ENCODE results near the gene ZNF343. TPM values are rescaled to one million over a fixed set of nuclear protein-coding genes. Genes with fewer than 3 reads are reported as not detected.
"Not testable (repeated sequence)": the region's sequence is repeated elsewhere in the genome, so short reads cannot be mapped to it uniquely, and the experiment has no call there.

The ZNF343 gene
- total RNA-seq, 1 donor from 2014 or later = 12.3 TPM

GRCh38 chr20:2521369-2522305, 12.9 kb upstream of the ZNF343 start:
- DNase-seq (ENCODE audit: low spot score) = peak; percentile 42

DNA sequence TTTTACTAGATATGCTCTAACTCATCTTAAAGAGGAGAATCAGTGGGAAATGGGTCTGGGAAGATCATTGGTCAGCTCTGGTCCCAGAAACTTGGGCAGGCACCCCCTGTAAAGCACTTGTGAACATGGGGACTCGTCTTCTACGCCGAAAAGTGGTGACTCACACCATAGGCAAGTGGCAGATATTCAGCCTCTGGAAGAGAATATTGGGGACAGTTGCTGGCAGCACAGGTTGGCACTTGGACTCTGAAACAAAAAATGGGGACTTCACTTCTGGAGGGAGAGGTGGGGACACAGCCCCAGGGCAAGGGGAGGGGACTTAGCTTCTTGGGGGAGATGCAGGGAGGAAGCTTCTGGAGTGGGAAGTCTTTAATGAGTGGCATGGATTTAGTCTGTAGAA, 11.9 kb upstream of the ZNF343 start:
- DNase-seq (ENCODE audit: low spot score) = no peak

DNA sequence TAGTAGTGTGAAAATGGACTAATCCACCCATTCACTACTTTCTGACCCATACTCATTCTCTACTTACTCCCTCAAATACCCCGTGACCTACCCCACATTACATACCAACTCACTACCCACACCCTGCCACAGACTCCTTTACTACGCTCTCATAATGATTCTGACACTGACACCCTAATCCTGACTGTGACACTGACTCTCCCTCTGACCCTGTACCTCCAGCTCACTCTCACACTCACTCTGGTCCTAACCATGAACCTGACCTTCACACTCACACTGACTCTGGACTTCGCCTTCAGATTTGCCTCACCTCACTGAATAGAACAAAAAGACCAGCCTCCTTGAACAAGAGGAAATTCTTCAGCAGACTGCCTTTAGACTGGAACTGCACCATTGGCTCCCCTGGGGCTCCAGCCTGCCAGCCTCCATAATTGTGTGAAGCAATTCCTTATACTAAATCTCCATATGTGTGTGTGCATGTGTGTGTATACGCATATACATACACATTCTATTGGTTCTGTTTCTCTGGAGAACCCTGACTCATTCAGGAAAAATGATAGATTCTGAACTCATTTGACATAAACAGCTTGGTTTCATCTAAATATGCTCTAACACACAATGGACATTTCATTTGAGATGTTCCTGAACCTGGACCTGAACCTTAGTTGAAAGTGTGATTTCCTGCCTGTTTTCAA, 10.5 kb upstream of the ZNF343 start:
- no peak for DNase-seq (ENCODE audit: low spot score)

GRCh38 chr20:2518558-2518957, 9.8 kb upstream of the ZNF343 start:
- DNase-seq (ENCODE audit: low spot score) = no peak

DNA sequence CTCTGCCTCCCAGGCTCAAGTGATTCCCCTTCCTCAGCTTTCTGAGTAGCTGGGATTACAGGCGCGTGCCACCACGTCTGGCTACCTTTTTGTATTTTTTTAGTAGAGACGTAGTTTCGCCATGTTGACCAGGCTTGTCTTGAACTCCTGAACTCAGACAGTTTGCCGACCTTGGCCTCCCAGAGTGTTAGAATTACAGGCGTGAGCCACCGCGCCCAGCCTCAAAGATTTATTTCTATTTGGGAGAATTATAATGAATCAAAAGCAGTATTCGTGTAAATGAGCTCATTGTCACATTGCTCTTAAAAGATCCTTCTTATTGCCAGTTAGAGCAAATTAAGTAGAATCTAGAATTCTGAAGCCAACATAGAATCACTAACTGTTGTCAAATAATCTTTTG, 9.4 kb upstream of the ZNF343 start:
- DNase-seq (ENCODE audit: low spot score) = no peak

- no peak for DNase-seq (ENCODE audit: low spot score)
These were observed 7.7 kb upstream of the ZNF343 start for GRCh38 chr20:2516399-2516798.

GRCh38 chr20:2515203-2515602, 6.5 kb upstream of the ZNF343 start:
- DNase-seq (ENCODE audit: low spot score) = no peak

GRCh38 chr20:2509794-2510193, 1.1 kb upstream of the ZNF343 start:
- no peak for DNase-seq (ENCODE audit: low spot score)

- DNase-seq (ENCODE audit: low spot score) = no peak
These were observed 710 bp upstream of the ZNF343 start for GRCh38 chr20:2509468-2509781.

GRCh38 chr20:2507875-2508630, 662 bp downstream of the ZNF343 start:
- no peak for DNase-seq (ENCODE audit: low spot score)

DNA sequence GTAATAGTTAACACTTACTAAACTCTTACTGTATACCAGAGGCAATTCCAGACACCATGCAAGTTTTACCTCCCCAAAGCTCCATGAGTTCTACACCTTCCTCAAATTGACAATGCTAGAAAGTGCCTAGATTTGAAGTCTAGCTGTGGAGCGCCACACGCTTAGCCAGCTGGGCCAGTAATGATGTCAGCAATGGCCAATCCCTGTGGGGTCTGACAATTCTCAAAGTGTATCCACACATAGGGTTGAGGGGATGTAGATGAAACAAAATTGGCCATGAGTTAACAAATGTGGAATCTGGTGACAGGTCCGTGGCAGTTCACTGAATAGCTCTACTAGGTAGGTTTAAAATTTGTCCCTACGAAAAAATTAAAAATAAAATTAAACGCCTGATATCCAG, 1.3 kb downstream of the ZNF343 start:
- no peak for DNase-seq (ENCODE audit: low spot score)

GRCh38 chr20:2506426-2506825, 2.3 kb downstream of the ZNF343 start:
- not testable (repeated sequence) for DNase-seq (ENCODE audit: low spot score)

- DNase-seq (ENCODE audit: low spot score) = not testable (repeated sequence)
These were observed 3.9 kb downstream of the ZNF343 start for GRCh38 chr20:2504803-2505202.

- DNase-seq (ENCODE audit: low spot score) = not testable (repeated sequence)
These were observed 5.8 kb downstream of the ZNF343 start for GRCh38 chr20:2502808-2503384.

DNA sequence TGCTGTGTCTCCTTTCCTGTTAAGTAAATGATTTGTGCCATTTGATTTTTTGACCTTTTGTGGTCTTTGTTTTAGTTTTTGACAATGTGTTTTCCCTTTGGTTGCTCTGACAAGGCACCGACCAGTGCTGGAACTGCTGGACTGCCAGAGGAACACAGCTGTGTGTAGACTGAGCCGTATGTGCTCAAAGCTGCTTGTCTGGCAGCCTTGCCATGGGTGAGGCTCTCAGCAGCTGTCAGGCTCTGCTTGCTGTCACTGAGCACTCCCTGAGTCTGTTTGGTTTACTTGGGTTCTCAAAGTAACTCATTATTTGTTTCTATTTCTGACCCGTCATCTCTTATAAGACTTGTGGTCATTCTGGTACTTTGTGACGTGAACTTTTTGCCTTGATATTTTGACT, 23.1 kb downstream of the ZNF343 start:
- DNase-seq (ENCODE audit: low spot score) = no peak

DNA sequence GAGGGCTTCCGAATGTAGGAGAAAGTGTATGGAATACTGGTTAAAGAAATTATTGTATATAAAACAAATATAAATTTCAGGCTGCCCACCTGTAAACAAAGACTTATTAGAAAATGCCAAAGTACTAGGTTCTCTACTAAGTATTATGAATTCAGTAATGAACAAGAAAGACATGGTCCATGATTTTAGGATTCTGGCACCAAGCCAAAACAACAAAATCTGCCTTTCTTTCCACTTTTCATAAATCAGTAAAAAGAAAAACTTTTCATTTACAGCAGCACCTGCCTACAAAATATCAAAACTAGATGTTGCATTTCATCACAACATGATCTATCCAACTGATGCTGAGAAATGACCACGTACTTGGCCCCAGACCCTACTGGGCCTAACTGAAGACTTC, 23.6 kb downstream of the ZNF343 start:
- no peak for DNase-seq (ENCODE audit: low spot score)

DNA sequence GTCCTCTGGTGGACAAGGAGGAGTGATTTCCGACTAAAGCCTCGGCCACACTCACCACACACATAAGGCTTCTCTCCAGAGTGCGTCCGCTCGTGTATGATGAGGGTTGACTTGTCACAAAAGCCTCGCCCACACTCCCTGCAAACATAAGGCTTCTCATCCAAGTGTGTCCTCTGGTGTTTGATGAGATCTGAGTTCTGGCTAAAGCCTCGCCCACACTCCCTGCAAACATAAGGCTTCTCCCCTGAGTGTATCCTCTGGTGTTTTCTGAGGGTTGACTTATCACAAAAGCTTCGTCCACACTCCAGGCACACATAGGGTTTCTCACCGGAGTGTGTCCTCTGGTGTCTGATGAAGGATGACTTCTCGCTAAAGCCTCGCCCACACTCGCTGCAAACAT, 25.2 kb downstream of the ZNF343 start:
- no peak for DNase-seq (ENCODE audit: low spot score)

GRCh38 chr20:2480381-2480780, 28.3 kb downstream of the ZNF343 start:
- no peak for DNase-seq (ENCODE audit: low spot score)

- no peak for DNase-seq (ENCODE audit: low spot score)
These were observed 31.7 kb downstream of the ZNF343 start for GRCh38 chr20:2476742-2477615.

- no peak for DNase-seq (ENCODE audit: low spot score)
These were observed 32.6 kb downstream of the ZNF343 start for GRCh38 chr20:2475850-2476741.
